Tibial artery (tissue), 4 donors: ENCODE measurements around the gene PTPN14.

ENCODE experiments used
- DNase-seq, 2 donors: peaks; one replicate each; pipeline ENCODE4 v3.0.0-alpha.2; 2019
- H3K27ac ChIP-seq, 2 donors: fragments of 200-600 bp; sonication (generic) in 1 of 2; 1 replicate in 1 of 2; 2 replicates in 1 of 2; pipeline ENCODE4 v1.5.1; 2018 to 2019; ENCODE audit warnings: mild to moderate bottlenecking in 1 of 2
- H3K27me3 ChIP-seq, 2 donors: fragments of 200-600 bp; sonication (generic) in 1 of 2; one replicate each; pipeline versions ENCODE4 v1.5.1 to v1.6.0; 2016 to 2019
- H3K36me3 ChIP-seq, 3 donors: fragments of 200-600 bp; sonication (generic) in 2 of 3; one replicate each; pipeline ENCODE4 v1.5.1; 2016 to 2019; ENCODE audit warnings: mild to moderate bottlenecking in 2 of 3
- H3K4me1 ChIP-seq, 4 donors: fragments of 200-600 bp; sonication (generic) in 2 of 4; 1 replicate in 3 of 4; 2 replicates in 1 of 4; pipeline ENCODE4 v1.5.1; 2016 to 2019
- H3K4me3 ChIP-seq, 2 donors: fragments of 200-600 bp; sonication (generic) in 1 of 2; 1 replicate in 1 of 2; 2 replicates in 1 of 2; pipeline ENCODE4 v1.5.1; 2018 to 2019; ENCODE audit warnings: mild to moderate bottlenecking in 2 of 2
- H3K9me3 ChIP-seq, 3 donors: fragments of 200-600 bp; sonication (generic) in 1 of 3; one replicate each; pipeline ENCODE4 v1.5.1; 2016 to 2019
- intact Hi-C: fragments of 100-400 bp; cut with DNase I; formaldehyde crosslinking; loops from one replicate; pipeline ENCODE4 v1.15.0; 2023; ENCODE audit warnings: low total_unique reads
- TF ChIP-seq, protein P1 (sequence below), 2 experiments: fragments of 200-600 bp in 1 of 2; fragments of 450-650 bp in 1 of 2; IDR thresholded peaks; one replicate each; pipeline ENCODE4 v1.5.1; 2017 to 2019; ENCODE audit warnings: antibody characterized with exemption in 2 of 2, mild to moderate bottlenecking in 1 of 2, moderate library complexity in 1 of 2

The PTPN14 gene

DNA sequence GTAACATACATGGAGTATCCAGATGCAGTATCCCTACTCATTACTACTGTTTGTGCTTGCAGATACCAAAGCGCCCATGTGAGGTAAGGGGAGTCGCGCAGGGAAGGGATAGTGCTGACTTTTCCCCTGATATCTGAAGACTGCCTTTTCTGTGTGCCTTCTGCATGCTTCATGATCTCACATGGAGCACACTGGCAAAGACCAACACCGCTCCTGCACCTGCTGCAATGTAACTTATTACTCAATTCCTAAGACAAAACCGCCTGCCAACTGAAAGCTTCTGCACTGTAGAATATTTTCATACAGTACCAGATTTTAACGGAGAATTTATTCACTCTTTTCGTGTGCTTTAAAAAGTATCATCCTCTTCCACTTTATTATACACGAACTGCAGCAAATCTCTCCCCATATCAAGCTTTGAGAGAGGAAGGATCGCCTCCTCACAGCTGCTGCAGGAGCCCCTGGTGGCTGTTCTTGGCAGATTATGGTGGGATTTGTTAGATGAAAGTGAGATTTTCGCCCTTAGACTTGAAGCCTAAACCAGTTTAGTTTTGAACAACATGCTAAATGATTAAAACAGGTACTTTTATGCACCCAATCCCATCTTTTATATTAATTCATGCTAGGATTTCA, 99.1 kb downstream of the PTPN14 start:
- intact Hi-C loops: no loop called here
- Histone ChIP-seq H3K4me1 (peaks cover 0 to 31% (median 12%) of the 10 kb centered on the region in 4 donors), H3K9me3 (no peaks in the 10 kb centered on the region), H3K4me3 (no peak overlapping the region), H3K27ac (no peak overlapping the region), H3K27me3 (no peaks in the 10 kb centered on the region), H3K36me3 (no peaks in the 10 kb centered on the region)
- TF ChIP-seq, protein P1, sequence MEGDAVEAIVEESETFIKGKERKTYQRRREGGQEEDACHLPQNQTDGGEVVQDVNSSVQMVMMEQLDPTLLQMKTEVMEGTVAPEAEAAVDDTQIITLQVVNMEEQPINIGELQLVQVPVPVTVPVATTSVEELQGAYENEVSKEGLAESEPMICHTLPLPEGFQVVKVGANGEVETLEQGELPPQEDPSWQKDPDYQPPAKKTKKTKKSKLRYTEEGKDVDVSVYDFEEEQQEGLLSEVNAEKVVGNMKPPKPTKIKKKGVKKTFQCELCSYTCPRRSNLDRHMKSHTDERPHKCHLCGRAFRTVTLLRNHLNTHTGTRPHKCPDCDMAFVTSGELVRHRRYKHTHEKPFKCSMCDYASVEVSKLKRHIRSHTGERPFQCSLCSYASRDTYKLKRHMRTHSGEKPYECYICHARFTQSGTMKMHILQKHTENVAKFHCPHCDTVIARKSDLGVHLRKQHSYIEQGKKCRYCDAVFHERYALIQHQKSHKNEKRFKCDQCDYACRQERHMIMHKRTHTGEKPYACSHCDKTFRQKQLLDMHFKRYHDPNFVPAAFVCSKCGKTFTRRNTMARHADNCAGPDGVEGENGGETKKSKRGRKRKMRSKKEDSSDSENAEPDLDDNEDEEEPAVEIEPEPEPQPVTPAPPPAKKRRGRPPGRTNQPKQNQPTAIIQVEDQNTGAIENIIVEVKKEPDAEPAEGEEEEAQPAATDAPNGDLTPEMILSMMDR (IDR thresholded peaks at IDR 0.05): no peak
- no peak for DNase-seq

DNA sequence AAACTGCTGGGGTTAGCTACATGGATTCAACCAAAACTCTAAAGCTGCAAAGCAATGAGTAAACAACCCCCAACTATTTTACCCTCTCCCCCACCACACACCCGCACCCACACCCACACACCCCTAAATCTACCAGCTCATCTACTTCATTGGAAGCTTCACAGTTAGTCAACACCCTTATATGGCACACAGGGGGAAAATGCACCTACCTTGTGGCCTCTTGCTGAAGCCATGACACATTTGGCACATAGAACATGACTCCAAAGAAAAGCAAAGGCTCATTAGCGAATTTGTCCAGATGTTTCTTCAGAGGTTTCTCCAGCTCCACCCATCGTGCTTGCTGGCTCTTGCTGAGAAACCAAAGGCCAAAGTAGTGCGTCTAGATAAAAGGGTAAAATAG, 99.8 kb downstream of the PTPN14 start:
- TF ChIP-seq, protein P1 (IDR thresholded peaks at IDR 0.05): no peak
- intact Hi-C loops: no loop called here
- no peaks in the 10 kb centered on the region for H3K36me3 ChIP-seq
- no peak overlapping the region for H3K27ac ChIP-seq
- no peaks in the 10 kb centered on the region for H3K9me3 ChIP-seq
- DNase-seq: no peak
- no peaks in the 10 kb centered on the region for H3K27me3 ChIP-seq
- peaks cover 0 to 37% (median 15%) of the 10 kb centered on the region in 4 donors for H3K4me1 ChIP-seq
- no peak overlapping the region for H3K4me3 ChIP-seq

DNA sequence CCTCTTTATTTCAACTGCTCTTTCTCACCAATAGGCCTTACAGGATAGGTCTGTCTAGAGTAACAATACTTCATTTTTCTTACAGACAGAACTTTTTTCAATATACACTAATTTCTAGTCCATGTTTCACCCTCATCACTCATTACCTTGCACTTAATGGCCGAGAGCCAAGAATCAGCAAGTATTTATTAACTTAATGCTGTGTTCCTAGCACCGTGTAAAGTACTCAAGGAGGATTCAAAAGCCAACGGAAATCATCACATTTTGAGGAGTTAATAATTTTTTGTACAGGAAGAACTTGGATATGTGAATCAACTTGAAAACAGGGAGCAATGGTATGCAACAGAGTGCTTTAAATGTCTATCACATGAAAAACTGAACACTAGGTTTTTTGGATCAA, 102.0 kb downstream of the PTPN14 start:
- TF ChIP-seq, protein P1 (IDR thresholded peaks at IDR 0.05): no peak
- Histone ChIP-seq H3K4me3 (no peak overlapping the region), H3K27ac (no peak overlapping the region), H3K9me3 (no peaks in the 10 kb centered on the region), H3K36me3 (no peaks in the 10 kb centered on the region), H3K4me1 (peaks cover 0 to 45% (median 12%) of the 10 kb centered on the region in 4 donors), H3K27me3 (no peaks in the 10 kb centered on the region)
- intact Hi-C loops: no loop called here
- DNase-seq: no peak

DNA sequence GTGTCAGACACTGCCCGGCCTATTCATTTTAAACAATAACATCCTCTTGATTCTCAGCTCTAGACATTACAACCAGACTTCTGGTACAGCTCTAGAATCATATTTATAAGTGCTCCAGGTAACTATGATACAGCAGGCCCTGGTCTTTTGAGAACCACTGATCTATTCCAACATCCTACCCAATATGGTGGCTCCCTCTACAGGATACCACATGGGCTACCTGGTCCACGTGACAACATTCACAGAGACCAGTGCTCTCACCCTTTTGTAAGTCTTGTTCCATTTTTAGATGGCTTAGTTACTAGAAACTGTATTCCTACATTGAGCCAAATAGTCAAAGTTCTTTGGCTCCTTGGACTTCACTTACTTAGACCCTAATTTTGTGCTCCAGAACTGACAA, 102.9 kb downstream of the PTPN14 start:
- Histone ChIP-seq H3K4me1 (peaks cover 0 to 36% (median 13%) of the 10 kb centered on the region in 4 donors), H3K36me3 (no peaks in the 10 kb centered on the region), H3K27me3 (no peaks in the 10 kb centered on the region), H3K27ac (no peak overlapping the region), H3K4me3 (no peak overlapping the region), H3K9me3 (no peaks in the 10 kb centered on the region)
- TF ChIP-seq, protein P1 (IDR thresholded peaks at IDR 0.05): no peak
- no peak for DNase-seq
- intact Hi-C loops: no loop called here

DNA sequence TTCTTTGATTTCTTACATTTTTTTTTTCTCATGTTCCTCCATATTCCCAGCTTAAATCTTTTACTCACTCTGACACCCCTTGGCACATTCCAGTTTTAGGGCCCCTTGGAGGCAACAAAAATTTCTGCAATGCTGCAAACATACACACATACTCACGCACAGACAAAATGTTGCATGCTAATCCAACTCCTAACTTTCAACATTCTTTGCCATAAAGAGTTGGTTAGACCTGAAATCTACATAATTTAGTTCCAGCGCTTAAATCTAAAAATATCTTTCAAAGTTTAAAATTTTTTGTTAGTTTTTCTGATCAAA, 103.9 kb downstream of the PTPN14 start:
- H3K36me3 ChIP-seq: no peaks in the 10 kb centered on the region
- H3K9me3 ChIP-seq: no peaks in the 10 kb centered on the region
- H3K4me3 ChIP-seq: no peak overlapping the region
- no peak overlapping the region for H3K27ac ChIP-seq
- DNase-seq: no peak
- H3K4me1 ChIP-seq: peaks cover 0 to 28% (median 13%) of the 10 kb centered on the region in 4 donors
- TF ChIP-seq, protein P1 (IDR thresholded peaks at IDR 0.05): no peak
- intact Hi-C loops: no loop called here
- no peaks in the 10 kb centered on the region for H3K27me3 ChIP-seq
